Nucleus accumbens (tissue), 56 donors: Measurements from ENCODE around the gene NEMP2.

Source experiments
- DNase-seq, 56 donors: peaks; one replicate each; lab custom pipeline; 2025; lab: John Stamatoyannopoulos, UW

Gene NEMP2

GRCh38 chr2:190534310-190535120 is at the start of gene NEMP2:
Gene NEMP2 (minus strand): TSS chr2:190534722. CDS start chr2:190534655, 67 bp downstream.
- DNase-seq = peak in 51 of 56 donors; percentile 17 to 84 (median 64)

GRCh38 chr2:190583507-190584337 is 49.2 kb upstream of the NEMP2 start:
- DNase-seq = peak in 2 of 56 donors; percentile 5 to 6

- no peak for DNase-seq
These were observed 48.4 kb upstream of the NEMP2 start for GRCh38 chr2:190582736-190583506.

GRCh38 chr2:190582019-190582418 is 47.5 kb upstream of the NEMP2 start:
- DNase-seq = no peak

- no peak for DNase-seq
These were observed 45.7 kb upstream of the NEMP2 start for GRCh38 chr2:190579915-190580846.

- DNase-seq = no peak
These were observed 44.5 kb upstream of the NEMP2 start for GRCh38 chr2:190579058-190579410.

- DNase-seq = peak in 18 of 56 donors; percentile 11 to 73 (median 40)
These were observed 43.9 kb upstream of the NEMP2 start for GRCh38 chr2:190578158-190579057.

- DNase-seq = no peak
These were observed 42.1 kb upstream of the NEMP2 start for GRCh38 chr2:190576573-190576972.

- DNase-seq = no peak
These were observed 40.7 kb upstream of the NEMP2 start for GRCh38 chr2:190575263-190575662.

- DNase-seq = no peak
These were observed 39.6 kb upstream of the NEMP2 start for GRCh38 chr2:190574169-190574568.

- no peak for DNase-seq
These were observed 37.7 kb upstream of the NEMP2 start for GRCh38 chr2:190572246-190572645.

- DNase-seq = no peak
These were observed 37.2 kb upstream of the NEMP2 start for GRCh38 chr2:190571686-190572085.

GRCh38 chr2:190570871-190571270 is 36.3 kb upstream of the NEMP2 start:
- no peak for DNase-seq

- no peak for DNase-seq
These were observed 35.7 kb upstream of the NEMP2 start for GRCh38 chr2:190569994-190570755.

- DNase-seq = no peak
These were observed 30.3 kb upstream of the NEMP2 start for GRCh38 chr2:190564838-190565237.

- DNase-seq = no peak
These were observed 29.1 kb upstream of the NEMP2 start for GRCh38 chr2:190563646-190564045.

GRCh38 chr2:190563109-190563508 is 28.6 kb upstream of the NEMP2 start:
- DNase-seq = peak in 1 of 56 donors; percentile 30

- peak in 1 of 56 donors; percentile 6 for DNase-seq
These were observed 27.6 kb upstream of the NEMP2 start for GRCh38 chr2:190562121-190562520.
